ENCODE results near the gene ZDHHC8.

Gene ZDHHC8

GRCh38 chr22:20131597-20131858 lies at the start of gene ZDHHC8:
TSS of gene ZDHHC8 (plus strand) at chr22:20131804. CDS start at chr22:20131948, 144 bp downstream.
- DNase-seq (ENCODE audit: low read depth in 2 of 2): peak in 1 of 2 donors; percentile 20

- DNase-seq (ENCODE audit: low read depth in 2 of 2): no peak
Observed at GRCh38 chr22:20083157-20083890, 48.3 kb upstream of the ZDHHC8 start.

GRCh38 chr22:20083891-20084546 lies 47.6 kb upstream of the ZDHHC8 start:
- DNase-seq (ENCODE audit: low read depth in 2 of 2): no peak

- no peak for DNase-seq (ENCODE audit: low read depth in 2 of 2)
Observed at GRCh38 chr22:20084547-20085413, 46.8 kb upstream of the ZDHHC8 start.

GRCh38 chr22:20085651-20086050 lies 46.0 kb upstream of the ZDHHC8 start:
- DNase-seq (ENCODE audit: low read depth in 2 of 2): no peak

GRCh38 chr22:20086101-20086599 lies 45.5 kb upstream of the ZDHHC8 start:
- DNase-seq (ENCODE audit: low read depth in 2 of 2): no peak

- DNase-seq (ENCODE audit: low read depth in 2 of 2): no peak
Observed at GRCh38 chr22:20086763-20087162, 44.8 kb upstream of the ZDHHC8 start.

GRCh38 chr22:20087319-20088262 lies 44.0 kb upstream of the ZDHHC8 start:
- no peak for DNase-seq (ENCODE audit: low read depth in 2 of 2)

- no peak for DNase-seq (ENCODE audit: low read depth in 2 of 2)
Observed at GRCh38 chr22:20088263-20088648, 43.3 kb upstream of the ZDHHC8 start.

GRCh38 chr22:20089226-20089976 lies 42.2 kb upstream of the ZDHHC8 start:
- DNase-seq (ENCODE audit: low read depth in 2 of 2): no peak

GRCh38 chr22:20089977-20090729 lies 41.5 kb upstream of the ZDHHC8 start:
- no peak for DNase-seq (ENCODE audit: low read depth in 2 of 2)

- DNase-seq (ENCODE audit: low read depth in 2 of 2): no peak
Observed at GRCh38 chr22:20090730-20091240, 40.8 kb upstream of the ZDHHC8 start.

- no peak for DNase-seq (ENCODE audit: low read depth in 2 of 2)
Observed at GRCh38 chr22:20091690-20092476, 39.7 kb upstream of the ZDHHC8 start.

GRCh38 chr22:20092477-20092854 lies 39.1 kb upstream of the ZDHHC8 start:
- DNase-seq (ENCODE audit: low read depth in 2 of 2): no peak

- DNase-seq (ENCODE audit: low read depth in 2 of 2): no peak
Observed at GRCh38 chr22:20093418-20094196, 38.0 kb upstream of the ZDHHC8 start.

- no peak for DNase-seq (ENCODE audit: low read depth in 2 of 2)
Observed at GRCh38 chr22:20094197-20094807, 37.3 kb upstream of the ZDHHC8 start.

- no peak for DNase-seq (ENCODE audit: low read depth in 2 of 2)
Observed at GRCh38 chr22:20095521-20095920, 36.1 kb upstream of the ZDHHC8 start.

Data from stimulated activated CD8-positive, alpha-beta memory T cell treated with anti-CD3 and anti-CD28 coated beads, Interleukin-7, amount 100 ng/mL, for 1 hour (primary cell).